ENCODE measurements around the gene AOPEP.
"Not testable (repeated sequence)": the region's sequence is repeated elsewhere in the genome, so short reads cannot be mapped to it uniquely, and the experiment has no call there.

Gene AOPEP

DNA sequence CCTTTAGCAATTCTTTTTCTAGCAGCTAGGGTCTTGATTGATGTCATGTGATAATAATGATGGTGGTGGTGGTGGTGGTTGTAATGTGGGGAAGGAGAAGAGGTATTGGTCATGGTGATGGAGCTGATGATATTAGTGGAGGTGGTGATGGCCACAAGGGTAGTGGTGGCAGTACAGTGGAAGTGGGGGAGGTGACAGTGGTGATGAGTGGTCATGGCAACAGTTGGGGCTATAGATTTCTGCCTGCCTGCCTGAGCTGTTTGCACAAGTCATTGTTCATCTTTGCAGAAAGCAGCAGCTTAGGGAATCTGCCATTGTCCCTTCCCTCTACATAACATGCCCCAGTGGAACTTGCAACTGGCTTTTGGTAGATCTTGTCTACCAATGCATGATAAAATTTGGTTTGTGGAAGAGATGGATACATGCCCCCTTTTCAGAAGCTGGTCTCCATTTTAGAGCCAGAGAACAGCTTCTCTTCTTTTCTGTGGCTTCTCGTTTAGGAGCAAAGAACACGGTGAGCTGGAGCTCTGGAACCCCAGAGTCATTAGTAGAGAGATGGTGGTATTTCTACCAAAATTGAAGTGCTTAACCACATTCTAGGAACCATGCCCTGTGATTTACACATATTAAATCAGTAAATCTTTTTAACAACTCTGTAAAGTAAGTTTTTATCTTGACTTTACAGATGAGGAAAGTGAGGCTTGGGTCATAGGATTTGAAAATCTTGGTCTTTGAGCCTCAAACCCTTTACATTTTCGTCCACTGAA lies 100.3 kb downstream of the AOPEP start:
- Histone ChIP-seq H3K9ac (ENCODE audit: low read depth, low read length) (no peak overlapping the region), H3K36me3 (ENCODE audit: control insufficient read depth, insufficient read depth, low read length) (no peaks in the 10 kb centered on the region), H3K27ac (ENCODE audit: low read depth, low read length) (no peak overlapping the region)

DNA sequence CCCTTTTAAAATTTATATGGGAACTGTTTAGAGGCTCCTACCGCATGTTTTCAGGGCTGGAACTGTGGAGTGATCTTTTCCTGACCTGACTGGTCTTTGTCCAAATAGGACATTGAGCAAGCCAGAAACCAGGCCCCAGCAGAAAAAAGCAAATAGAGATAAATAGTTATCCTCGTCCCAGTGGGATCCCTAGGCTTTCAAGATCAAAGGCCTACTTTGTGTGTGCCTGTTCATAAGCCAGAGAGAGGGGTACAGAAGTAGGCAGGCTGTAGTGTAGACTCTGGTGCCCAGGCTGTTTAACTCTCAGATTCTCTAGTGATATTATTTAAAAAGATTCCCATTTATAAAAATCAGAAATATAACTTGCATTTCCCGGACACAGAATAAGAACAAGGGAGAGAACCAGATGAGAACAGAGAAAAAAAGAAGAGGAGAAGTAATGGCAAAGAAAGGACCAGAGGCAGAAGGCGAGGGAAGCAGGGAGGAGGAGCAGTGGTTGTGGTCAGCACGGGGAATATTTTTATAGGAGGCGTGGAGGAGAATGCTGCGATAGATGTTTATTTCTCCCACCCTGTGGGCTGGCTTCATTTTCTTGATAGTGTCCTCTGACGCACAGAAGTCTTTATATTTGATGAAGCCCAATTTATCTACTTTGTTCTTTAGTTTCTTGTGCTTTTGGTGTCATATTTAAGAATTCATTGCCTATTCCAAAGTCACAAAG lies 101.2 kb downstream of the AOPEP start:
- no peak overlapping the region for H3K9ac ChIP-seq (ENCODE audit: low read depth, low read length)
- no peak overlapping the region for H3K4me3 ChIP-seq (ENCODE audit: low read depth, low read length)
- peaks cover 20% of the 10 kb centered on the region for H3K27me3 ChIP-seq (ENCODE audit: control insufficient read depth, insufficient read depth, low read length)
- H3K27ac ChIP-seq (ENCODE audit: low read depth, low read length) = no peak overlapping the region
- H3K9me3 ChIP-seq (ENCODE audit: control insufficient read depth, insufficient read depth, low read length) = no peaks in the 10 kb centered on the region
- H3K36me3 ChIP-seq (ENCODE audit: control insufficient read depth, insufficient read depth, low read length) = no peaks in the 10 kb centered on the region
- H3K4me1 ChIP-seq (ENCODE audit: control insufficient read depth, insufficient read depth, low read length) = peaks cover 31% of the 10 kb centered on the region

More for the DNA sequence above, 100.3 kb downstream of the AOPEP start:
- Histone ChIP-seq H3K4me1 (ENCODE audit: control insufficient read depth, insufficient read depth, low read length) (peaks cover 36% of the 10 kb centered on the region), H3K27me3 (ENCODE audit: control insufficient read depth, insufficient read depth, low read length) (peaks cover 20% of the 10 kb centered on the region), H3K9me3 (ENCODE audit: control insufficient read depth, insufficient read depth, low read length) (no peaks in the 10 kb centered on the region), H3K4me3 (ENCODE audit: low read depth, low read length) (no peak overlapping the region)

DNA sequence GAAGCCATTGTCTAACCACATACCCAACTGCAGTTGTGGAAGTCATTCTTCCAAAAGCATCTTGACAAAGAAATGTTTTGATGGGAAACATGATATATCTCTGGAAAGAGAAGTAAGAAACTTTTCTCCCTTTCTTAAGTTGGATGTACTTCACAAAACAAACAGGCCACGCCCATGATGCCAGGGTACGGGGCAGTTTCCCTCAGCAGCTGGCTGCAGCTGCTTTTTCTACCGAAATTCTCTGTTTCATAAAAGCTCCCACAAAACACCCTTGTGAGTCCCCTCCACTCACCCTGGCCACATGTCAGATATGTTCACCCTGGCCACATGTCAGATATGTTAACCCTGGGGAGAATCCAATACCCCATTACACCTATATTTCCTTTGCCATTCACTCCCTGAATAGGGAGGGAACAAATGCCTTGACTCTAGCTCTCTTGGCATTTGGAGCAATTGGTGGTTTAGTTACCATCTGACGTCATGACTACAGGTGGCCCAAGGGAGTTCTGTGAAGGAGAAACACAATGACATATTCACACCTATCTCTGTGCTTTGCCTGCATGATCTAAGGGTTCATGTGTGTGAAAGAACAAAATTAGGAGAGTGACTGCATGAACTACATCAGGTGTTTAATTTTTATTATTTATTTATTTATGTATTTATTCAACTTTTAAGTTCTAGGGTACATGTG lies 103.0 kb downstream of the AOPEP start:
- H3K36me3 ChIP-seq (ENCODE audit: control insufficient read depth, insufficient read depth, low read length) = no peaks in the 10 kb centered on the region
- H3K9me3 ChIP-seq (ENCODE audit: control insufficient read depth, insufficient read depth, low read length) = no peaks in the 10 kb centered on the region
- no peak overlapping the region for H3K27ac ChIP-seq (ENCODE audit: low read depth, low read length)
- no peak overlapping the region for H3K4me3 ChIP-seq (ENCODE audit: low read depth, low read length)
- no peak overlapping the region for H3K9ac ChIP-seq (ENCODE audit: low read depth, low read length)
- H3K27me3 ChIP-seq (ENCODE audit: control insufficient read depth, insufficient read depth, low read length) = peaks cover 8% of the 10 kb centered on the region; the same call in 1 of the 2 replicates
- H3K4me1 ChIP-seq (ENCODE audit: control insufficient read depth, insufficient read depth, low read length) = peaks cover 22% of the 10 kb centered on the region

DNA sequence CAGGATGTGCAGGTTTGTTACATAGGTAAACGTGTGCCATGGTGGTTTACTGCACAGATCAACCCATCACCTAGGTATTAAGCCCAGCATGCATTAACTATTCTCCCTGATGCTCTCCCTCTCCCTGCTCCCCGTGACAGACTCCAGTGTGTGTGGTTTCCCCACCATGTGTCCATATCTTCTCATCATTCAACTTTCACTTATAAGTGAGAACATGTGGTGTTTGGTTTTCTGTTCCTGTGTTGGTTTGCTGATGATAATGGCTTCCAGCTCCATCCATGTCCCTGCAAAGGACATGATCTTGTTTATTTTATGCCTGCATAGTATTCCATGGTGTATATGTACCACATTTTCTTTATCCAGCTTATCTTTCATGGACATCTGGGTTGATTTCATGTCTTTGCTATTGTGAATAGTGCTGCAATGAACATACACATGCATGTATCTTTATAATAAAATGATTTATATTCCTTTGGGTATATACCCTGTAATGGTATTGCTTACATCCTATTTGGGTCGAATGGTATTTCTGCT lies 103.6 kb downstream of the AOPEP start:
- H3K4me1 ChIP-seq (ENCODE audit: control insufficient read depth, insufficient read depth, low read length) = peaks cover 16% of the 10 kb centered on the region
- not testable (repeated sequence) for H3K27ac ChIP-seq (ENCODE audit: low read depth, low read length); H3K27me3 ChIP-seq (ENCODE audit: control insufficient read depth, insufficient read depth, low read length); H3K36me3 ChIP-seq (ENCODE audit: control insufficient read depth, insufficient read depth, low read length); H3K9me3 ChIP-seq (ENCODE audit: control insufficient read depth, insufficient read depth, low read length); H3K4me3 ChIP-seq (ENCODE audit: low read depth, low read length); H3K9ac ChIP-seq (ENCODE audit: low read depth, low read length)

DNA sequence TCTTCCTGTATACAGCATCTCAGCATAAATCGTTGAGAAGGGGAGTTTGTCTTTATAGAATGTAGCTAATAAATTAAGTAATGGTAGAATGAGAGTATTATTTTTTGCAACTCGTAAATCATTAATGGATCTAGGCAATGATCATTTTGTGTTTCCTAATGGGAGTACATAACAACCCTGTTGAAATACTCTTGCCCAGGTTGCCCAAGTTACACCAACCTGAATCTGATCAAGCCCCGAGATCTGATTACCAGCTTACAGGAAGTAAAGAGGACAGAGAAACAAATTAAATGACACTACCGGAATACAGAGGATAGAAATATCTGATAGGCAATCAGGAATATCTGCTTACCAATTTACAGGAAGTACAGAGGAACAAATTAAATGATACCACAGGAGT lies 107.3 kb downstream of the AOPEP start:
- no peaks in the 10 kb centered on the region for H3K27me3 ChIP-seq (ENCODE audit: control insufficient read depth, insufficient read depth, low read length)
- no peak overlapping the region for H3K27ac ChIP-seq (ENCODE audit: low read depth, low read length)
- H3K4me1 ChIP-seq (ENCODE audit: control insufficient read depth, insufficient read depth, low read length) = no peaks in the 10 kb centered on the region
- no peak overlapping the region for H3K4me3 ChIP-seq (ENCODE audit: low read depth, low read length)
- no peak overlapping the region for H3K9ac ChIP-seq (ENCODE audit: low read depth, low read length)
- no peaks in the 10 kb centered on the region for H3K36me3 ChIP-seq (ENCODE audit: control insufficient read depth, insufficient read depth, low read length)
- no peaks in the 10 kb centered on the region for H3K9me3 ChIP-seq (ENCODE audit: control insufficient read depth, insufficient read depth, low read length)

DNA sequence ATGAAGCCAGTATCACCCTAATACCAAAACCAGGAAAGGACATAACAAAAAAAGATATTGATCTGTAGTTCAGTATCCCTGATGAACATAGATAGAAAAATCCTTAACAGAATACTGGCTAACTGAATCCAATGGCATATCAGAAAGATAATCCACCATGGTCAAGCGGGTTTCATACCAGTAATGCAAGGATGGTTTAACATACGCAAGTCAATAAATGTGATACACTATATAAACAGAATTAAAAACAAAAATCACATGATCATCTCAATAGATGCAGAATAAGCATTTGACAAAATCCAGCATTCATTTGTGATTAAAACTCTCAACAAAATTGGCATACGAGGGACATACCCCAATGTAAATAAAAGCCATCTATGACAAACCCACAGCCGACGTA lies 110.9 kb downstream of the AOPEP start:
- Histone ChIP-seq H3K9me3 (ENCODE audit: control insufficient read depth, insufficient read depth, low read length) (no peaks in the 10 kb centered on the region), H3K27me3 (ENCODE audit: control insufficient read depth, insufficient read depth, low read length) (no peaks in the 10 kb centered on the region), H3K4me1 (ENCODE audit: control insufficient read depth, insufficient read depth, low read length) (no peaks in the 10 kb centered on the region), H3K4me3 (ENCODE audit: low read depth, low read length) (no peak overlapping the region), H3K9ac (ENCODE audit: low read depth, low read length) (no peak overlapping the region), H3K27ac (ENCODE audit: low read depth, low read length) (no peak overlapping the region), H3K36me3 (ENCODE audit: control insufficient read depth, insufficient read depth, low read length) (no peaks in the 10 kb centered on the region)

DNA sequence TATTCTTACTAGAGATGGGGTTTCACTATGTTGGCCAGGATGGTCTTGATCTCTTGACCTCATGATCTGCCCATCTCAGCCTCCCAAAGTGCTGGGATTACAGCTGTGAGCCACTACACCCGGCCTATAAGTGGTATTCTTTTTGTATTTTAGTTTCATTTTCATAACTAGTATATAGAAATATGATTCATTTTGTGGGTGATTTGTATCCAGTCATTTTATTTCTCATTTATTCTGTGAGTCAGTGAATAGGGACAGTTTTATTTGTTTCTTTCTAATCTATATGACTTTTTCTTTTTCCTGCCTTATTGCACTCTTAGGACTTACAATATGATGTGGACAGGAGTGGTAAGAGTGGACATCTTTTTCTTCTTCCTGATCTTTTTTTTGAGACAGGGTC lies 112.9 kb downstream of the AOPEP start:
- Histone ChIP-seq H3K4me1 (ENCODE audit: control insufficient read depth, insufficient read depth, low read length) (no peaks in the 10 kb centered on the region), H3K36me3 (ENCODE audit: control insufficient read depth, insufficient read depth, low read length) (no peaks in the 10 kb centered on the region), H3K9me3 (ENCODE audit: control insufficient read depth, insufficient read depth, low read length) (no peaks in the 10 kb centered on the region), H3K9ac (ENCODE audit: low read depth, low read length) (no peak overlapping the region), H3K27ac (ENCODE audit: low read depth, low read length) (no peak overlapping the region), H3K4me3 (ENCODE audit: low read depth, low read length) (no peak overlapping the region), H3K27me3 (ENCODE audit: control insufficient read depth, insufficient read depth, low read length) (no peaks in the 10 kb centered on the region)

DNA sequence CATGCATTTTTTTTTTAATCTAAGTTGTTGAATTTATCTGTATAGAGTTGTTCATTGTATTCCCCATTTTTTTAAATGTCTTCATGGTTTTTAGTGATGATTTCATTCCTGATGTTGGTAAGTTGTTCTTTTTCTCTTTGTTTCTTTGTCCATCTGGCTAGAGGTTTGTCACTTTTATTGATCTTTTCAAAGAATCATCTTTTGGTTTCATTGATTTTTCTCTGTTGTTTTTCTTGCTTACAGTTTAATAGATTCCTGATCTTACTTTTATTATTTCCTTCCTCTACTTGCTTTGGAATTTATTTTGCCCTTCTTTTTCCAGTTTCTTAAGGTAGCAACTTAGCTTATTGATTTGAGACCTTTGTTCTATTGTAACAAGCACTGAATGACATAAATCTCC lies 114.2 kb downstream of the AOPEP start:
- H3K9me3 ChIP-seq (ENCODE audit: control insufficient read depth, insufficient read depth, low read length) = no peaks in the 10 kb centered on the region
- no peak overlapping the region for H3K27ac ChIP-seq (ENCODE audit: low read depth, low read length)
- no peaks in the 10 kb centered on the region for H3K36me3 ChIP-seq (ENCODE audit: control insufficient read depth, insufficient read depth, low read length)
- H3K9ac ChIP-seq (ENCODE audit: low read depth, low read length) = no peak overlapping the region
- no peaks in the 10 kb centered on the region for H3K27me3 ChIP-seq (ENCODE audit: control insufficient read depth, insufficient read depth, low read length)
- no peak overlapping the region for H3K4me3 ChIP-seq (ENCODE audit: low read depth, low read length)
- no peaks in the 10 kb centered on the region for H3K4me1 ChIP-seq (ENCODE audit: control insufficient read depth, insufficient read depth, low read length)

DNA sequence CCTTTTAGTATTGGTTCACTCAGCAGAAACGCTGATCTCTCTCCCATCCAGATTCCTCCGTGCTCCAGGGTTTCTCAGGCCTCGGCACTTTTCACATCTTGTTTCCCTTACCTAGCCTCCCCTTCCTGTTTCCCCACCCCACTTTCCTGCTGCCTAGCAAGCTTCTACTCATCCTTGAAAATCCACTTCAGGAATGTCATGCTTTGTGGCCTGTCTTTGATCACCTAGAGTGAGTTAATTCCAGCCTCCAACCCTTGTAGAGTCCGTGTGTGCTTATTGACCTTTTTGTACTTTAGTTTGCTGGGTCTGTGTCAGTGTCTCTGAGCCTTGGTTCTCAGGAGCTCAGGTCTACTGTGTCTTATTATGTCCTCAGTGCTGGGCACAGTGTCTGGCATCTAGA lies 116.6 kb downstream of the AOPEP start:
- no peak overlapping the region for H3K27ac ChIP-seq (ENCODE audit: low read depth, low read length)
- H3K27me3 ChIP-seq (ENCODE audit: control insufficient read depth, insufficient read depth, low read length) = no peaks in the 10 kb centered on the region
- no peak overlapping the region for H3K4me3 ChIP-seq (ENCODE audit: low read depth, low read length)
- no peaks in the 10 kb centered on the region for H3K36me3 ChIP-seq (ENCODE audit: control insufficient read depth, insufficient read depth, low read length)
- H3K4me1 ChIP-seq (ENCODE audit: control insufficient read depth, insufficient read depth, low read length) = no peaks in the 10 kb centered on the region
- H3K9ac ChIP-seq (ENCODE audit: low read depth, low read length) = no peak overlapping the region
- H3K9me3 ChIP-seq (ENCODE audit: control insufficient read depth, insufficient read depth, low read length) = no peaks in the 10 kb centered on the region

DNA sequence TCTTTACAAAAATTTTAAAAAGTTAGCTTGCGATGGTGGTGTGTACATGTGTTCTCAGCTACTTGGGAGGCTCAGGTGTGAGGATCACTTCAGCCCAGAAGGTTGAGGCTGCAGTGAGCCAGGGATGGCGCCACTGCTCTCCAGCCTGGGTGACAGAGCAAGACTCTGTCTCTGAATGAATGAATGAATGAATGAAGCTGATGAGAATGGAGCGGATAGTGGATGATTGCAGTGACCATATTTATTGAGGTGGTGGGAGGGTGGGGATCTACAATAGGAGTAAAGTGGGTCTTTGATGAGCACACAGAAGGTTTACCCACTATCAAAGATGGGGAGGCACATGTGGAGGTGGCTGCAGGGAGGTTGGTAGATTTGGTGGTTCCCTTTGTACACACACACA lies 120.2 kb downstream of the AOPEP start:
- Histone ChIP-seq H3K27ac (ENCODE audit: low read depth, low read length) (no peak overlapping the region), H3K36me3 (ENCODE audit: control insufficient read depth, insufficient read depth, low read length) (no peaks in the 10 kb centered on the region), H3K9me3 (ENCODE audit: control insufficient read depth, insufficient read depth, low read length) (no peaks in the 10 kb centered on the region), H3K4me1 (ENCODE audit: control insufficient read depth, insufficient read depth, low read length) (no peaks in the 10 kb centered on the region), H3K4me3 (ENCODE audit: low read depth, low read length) (no peak overlapping the region), H3K27me3 (ENCODE audit: control insufficient read depth, insufficient read depth, low read length) (no peaks in the 10 kb centered on the region), H3K9ac (ENCODE audit: low read depth, low read length) (no peak overlapping the region)

DNA sequence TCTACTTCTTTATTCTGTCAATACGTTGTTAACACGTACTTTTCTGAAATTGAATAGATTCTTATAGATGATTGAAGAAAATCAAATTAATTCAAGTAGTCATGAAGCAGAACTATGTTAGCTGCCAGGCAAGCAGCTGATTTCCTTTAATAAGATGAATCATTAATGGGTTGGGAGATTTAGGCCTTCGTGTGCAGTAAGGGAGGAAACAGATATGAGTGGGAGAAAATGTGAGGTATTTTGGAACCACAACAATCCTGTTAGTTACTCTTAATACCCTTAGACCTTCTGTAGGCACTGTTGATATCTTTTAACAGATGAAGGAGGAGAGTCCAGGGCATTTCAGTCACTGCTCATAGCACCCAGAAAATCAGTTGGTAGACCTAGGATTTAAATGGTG lies 121.0 kb downstream of the AOPEP start:
- no peak overlapping the region for H3K4me3 ChIP-seq (ENCODE audit: low read depth, low read length)
- H3K4me1 ChIP-seq (ENCODE audit: control insufficient read depth, insufficient read depth, low read length) = no peaks in the 10 kb centered on the region
- H3K9me3 ChIP-seq (ENCODE audit: control insufficient read depth, insufficient read depth, low read length) = no peaks in the 10 kb centered on the region
- no peaks in the 10 kb centered on the region for H3K36me3 ChIP-seq (ENCODE audit: control insufficient read depth, insufficient read depth, low read length)
- H3K27me3 ChIP-seq (ENCODE audit: control insufficient read depth, insufficient read depth, low read length) = no peaks in the 10 kb centered on the region
- H3K9ac ChIP-seq (ENCODE audit: low read depth, low read length) = no peak overlapping the region
- H3K27ac ChIP-seq (ENCODE audit: low read depth, low read length) = no peak overlapping the region
